Pancreas (tissue), 10 donors: ENCODE results near the gene NHERF2. TPM values are rescaled to one million over a fixed set of nuclear protein-coding genes. Genes with fewer than 3 reads are reported as not detected.

Experiments used
- ATAC-seq, 4 donors: fragments of 200-7000 bp; cut with Tn5 transposase; one replicate each; pipeline versions ENCODE4 v1.8.0 to v1.9.1; 2020; ENCODE audit warnings: mild to moderate bottlenecking in 4 of 4, moderate library complexity in 4 of 4
- DNase-seq, 6 donors: peaks; one replicate each; pipeline ENCODE4 v3.0.0-alpha.2; 2020
- FAIRE-seq: peaks from 2 replicates; lab custom pipeline; 2012; peaks lifted over from hg19 to GRCh38; lab: Jason Lieb, UNC
- H3K27ac ChIP-seq, 4 donors: fragments of 200-600 bp; sonication (generic); 1 replicate in 3 of 4; 2 replicates in 1 of 4; pipeline versions ENCODE4 v1.5.0 to v1.8.0; 2020
- H3K27me3 ChIP-seq, 4 donors: fragments of 200-600 bp; one replicate each; pipeline ENCODE4 v1.8.0; 2021
- H3K36me3 ChIP-seq, 3 donors: fragments of 200-600 bp; sonication (generic) in 1 of 3; one replicate each; pipeline versions ENCODE4 v1.5.0 to v1.8.0; 2020 to 2021
- H3K4me1 ChIP-seq, 3 donors: fragments of 200-600 bp; one replicate each; pipeline ENCODE4 v1.8.0; 2021
- H3K4me3 ChIP-seq, 4 donors: fragments of 200-600 bp; sonication (generic) in 2 of 4; one replicate each; pipeline versions ENCODE4 v1.5.0 to v1.8.0; 2020 to 2021
- H3K9me3 ChIP-seq, 4 donors: fragments of 200-600 bp; one replicate each; pipeline ENCODE4 v1.8.0; 2021
- WGBS, 2 donors: extraction: QIAGEN DNeasy Blood & Tissue Kit; methylation state at CpG; one replicate each; pipeline ENCODE4 v1.1.7; 2013; 5-methylcytosine and 5-hydroxymethylcytosine counted together
- intact Hi-C, 3 donors: fragments of 100-400 bp; cut with DNase I; formaldehyde crosslinking; loops; one replicate each; pipeline versions ENCODE4 v1.11.1 to v1.14.2; 2022
- polyA plus RNA-seq, 2 donors: library from polyadenylated mRNA; stranded (reverse); fragments of 200-250 nt; gene quantifications; one replicate each; pipeline ENCODE4 v1.2.3, GENCODE V29; 2013
- total RNA-seq, 6 donors: library from RNA; stranded (reverse); fragmentation: NEBNext Ultra II Directional in 4 of 6; extraction: Animal tissue kit (Norgen Biotek cat#: 25700) in 4 of 6; gene quantifications; one replicate each; pipeline versions ENCODE4 v1.2.1 to v1.2.4, GENCODE V29; 2021 to 2023
- TF ChIP-seq, protein P1 (sequence below), 4 donors: fragments of 200-600 bp; sonication (generic) in 3 of 4; IDR thresholded peaks; one replicate each; pipeline versions ENCODE4 v1.5.0 to v1.8.0; 2021; ENCODE audit warnings: antibody characterized with exemption in 4 of 4
- donor health status: healthy with polysubstance abuse.
- donor health status: DM: no; HTN: no; CAD: no; lungs with moderate emphysema.
- donor health status: DM: no; HTN: no; CAD: no.
- donor health status: control.
- donor health status: control.
- donor health status: Bipolar disorder and iron deficiency.
- donor health status: DM: yes; HTN: yes; CAD: no.
- donor health status: DM: no; HTN: no; CAD: no.
- donor health status: DM: no; HTN: no; CAD: no.
- donor health status: DM: yes; HTN: yes; CAD: no.

Gene NHERF2
- total and polyA plus RNA-seq, 8 donors, result 14.7 to 144 (median 26.3) TPM

DNA sequence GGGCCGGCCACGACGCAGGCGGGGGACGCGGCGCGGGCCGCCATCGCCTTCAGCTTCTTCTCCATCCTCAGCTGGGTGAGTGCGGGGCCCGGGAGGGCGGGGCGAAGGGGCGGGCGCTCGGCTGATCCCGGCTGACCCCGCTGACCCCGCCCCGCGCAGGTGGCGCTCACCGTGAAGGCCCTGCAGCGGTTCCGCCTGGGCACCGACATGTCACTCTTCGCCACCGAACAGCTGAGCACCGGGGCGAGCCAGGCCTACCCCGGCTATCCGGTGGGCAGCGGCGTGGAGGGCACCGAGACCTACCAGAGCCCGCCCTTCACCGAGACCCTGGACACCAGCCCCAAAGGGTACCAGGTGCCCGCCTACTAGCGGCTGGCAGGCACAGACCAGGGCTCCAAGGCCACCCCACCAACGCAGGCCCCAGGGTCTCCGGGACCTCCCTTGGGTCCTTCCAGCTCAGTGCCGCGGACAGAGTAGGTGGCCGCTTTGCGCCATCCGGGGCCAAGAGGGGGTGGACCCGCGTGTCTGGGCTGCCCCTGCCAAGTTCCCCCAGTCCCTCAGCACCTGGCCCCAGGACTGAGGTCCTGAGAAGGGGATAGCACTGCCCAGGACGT is 33.9 kb upstream of the NHERF2 start:
- Histone ChIP-seq H3K4me3 (no peak overlapping the region), H3K27me3 (peaks cover 0 to 11% (median 0%) of the 10 kb centered on the region in 4 donors), H3K36me3 (peaks cover 0 to 9% (median 0%) of the 10 kb centered on the region in 3 donors), H3K4me1 (peaks cover 10 to 17% (median 14%) of the 10 kb centered on the region in 3 donors), H3K9me3 (no peaks in the 10 kb centered on the region), H3K27ac (peak overlapping the region in 1 of 4 donors; percentile 13)
- FAIRE-seq, result no peak
- no peak for ATAC-seq
- intact Hi-C loops, result no loop called here
- WGBS, 2 donors, result 63 to 65% methylated on average over 45 to 50 of the region's 50 CpGs
- DNase-seq, result peak in 2 of 6 donors; percentile 71 to 84
- TF ChIP-seq, protein P1, sequence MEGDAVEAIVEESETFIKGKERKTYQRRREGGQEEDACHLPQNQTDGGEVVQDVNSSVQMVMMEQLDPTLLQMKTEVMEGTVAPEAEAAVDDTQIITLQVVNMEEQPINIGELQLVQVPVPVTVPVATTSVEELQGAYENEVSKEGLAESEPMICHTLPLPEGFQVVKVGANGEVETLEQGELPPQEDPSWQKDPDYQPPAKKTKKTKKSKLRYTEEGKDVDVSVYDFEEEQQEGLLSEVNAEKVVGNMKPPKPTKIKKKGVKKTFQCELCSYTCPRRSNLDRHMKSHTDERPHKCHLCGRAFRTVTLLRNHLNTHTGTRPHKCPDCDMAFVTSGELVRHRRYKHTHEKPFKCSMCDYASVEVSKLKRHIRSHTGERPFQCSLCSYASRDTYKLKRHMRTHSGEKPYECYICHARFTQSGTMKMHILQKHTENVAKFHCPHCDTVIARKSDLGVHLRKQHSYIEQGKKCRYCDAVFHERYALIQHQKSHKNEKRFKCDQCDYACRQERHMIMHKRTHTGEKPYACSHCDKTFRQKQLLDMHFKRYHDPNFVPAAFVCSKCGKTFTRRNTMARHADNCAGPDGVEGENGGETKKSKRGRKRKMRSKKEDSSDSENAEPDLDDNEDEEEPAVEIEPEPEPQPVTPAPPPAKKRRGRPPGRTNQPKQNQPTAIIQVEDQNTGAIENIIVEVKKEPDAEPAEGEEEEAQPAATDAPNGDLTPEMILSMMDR (IDR thresholded peaks at IDR 0.05), result no peak

DNA sequence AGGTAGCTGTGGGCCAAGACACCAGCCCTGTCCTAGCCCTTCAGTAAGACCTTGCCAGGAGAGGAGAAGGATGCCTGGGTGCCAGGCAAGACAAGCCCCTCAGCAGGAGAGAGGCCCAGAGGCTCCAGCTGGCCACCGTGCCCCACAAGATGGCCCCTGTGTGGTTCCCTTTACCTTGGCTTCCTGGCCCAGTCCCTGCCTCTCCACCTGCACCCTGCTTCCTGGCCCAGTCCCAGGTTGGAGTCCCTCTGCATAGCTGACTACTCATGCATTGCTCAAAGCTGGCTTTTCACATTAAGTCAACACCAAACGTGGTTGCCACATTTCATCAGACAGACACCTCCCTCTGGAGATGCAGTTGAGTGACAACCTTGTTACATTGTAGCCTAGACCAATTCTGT is 33.0 kb upstream of the NHERF2 start:
- DNase-seq (peak in 1 of 6 donors; percentile 56), ATAC-seq (no peak), FAIRE-seq (no peak)
- H3K27ac ChIP-seq, result no peak overlapping the region
- WGBS, 2 donors, result 38 to 62% methylated on average over 2 of the region's 2 CpGs
- H3K4me1 ChIP-seq, result peaks cover 10 to 17% (median 14%) of the 10 kb centered on the region in 3 donors
- H3K9me3 ChIP-seq, result no peaks in the 10 kb centered on the region
- intact Hi-C loops, result no loop called here
- H3K27me3 ChIP-seq, result peaks cover 0 to 11% (median 0%) of the 10 kb centered on the region in 4 donors
- H3K36me3 ChIP-seq, result peaks cover 0 to 18% (median 6%) of the 10 kb centered on the region in 3 donors
- H3K4me3 ChIP-seq, result no peak overlapping the region
- TF ChIP-seq, protein P1 (IDR thresholded peaks at IDR 0.05), result no peak

DNA sequence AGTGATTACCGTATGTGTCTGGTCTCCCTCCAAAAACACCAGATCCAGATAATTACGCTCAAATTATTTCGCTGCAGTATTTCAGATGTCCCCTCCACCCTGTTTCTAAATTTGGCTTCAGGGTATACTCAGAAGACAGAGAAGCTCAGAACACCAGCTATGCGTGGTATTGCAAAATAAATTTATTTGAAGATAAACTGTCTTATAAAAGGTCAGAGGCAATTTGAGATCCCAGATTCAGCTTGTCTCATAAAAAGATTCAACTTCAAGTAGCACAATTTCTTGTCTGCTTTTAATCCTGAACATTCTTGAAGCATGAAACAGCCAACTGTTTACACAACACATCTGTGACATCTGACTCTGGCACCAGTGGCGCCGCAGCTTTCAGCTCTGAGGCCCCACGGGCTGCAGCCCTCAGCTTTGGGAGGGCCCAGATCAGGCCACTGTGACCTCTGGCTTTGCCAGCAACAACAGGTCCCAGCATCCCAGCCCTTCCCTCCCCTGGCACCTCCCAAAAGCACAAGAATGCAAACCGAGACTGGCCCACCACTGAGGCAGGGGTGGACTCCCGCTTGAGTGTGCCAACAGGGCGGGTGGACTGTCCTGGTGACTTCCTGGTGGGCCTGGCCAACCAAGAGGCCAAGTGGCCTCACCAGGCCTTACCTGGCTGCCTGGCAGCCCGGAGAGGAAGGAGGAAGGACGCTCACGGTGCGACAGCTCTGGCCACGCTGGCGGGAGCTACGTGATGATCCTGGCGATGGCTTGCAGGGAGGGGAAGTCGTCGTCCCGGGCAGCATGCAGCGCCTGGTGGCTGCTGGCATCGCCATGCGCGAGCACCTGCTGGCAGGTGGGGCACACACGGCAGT is 29.0 kb upstream of the NHERF2 start:
- H3K4me1 ChIP-seq, result no peaks in the 10 kb centered on the region
- H3K27ac ChIP-seq, result no peak overlapping the region
- H3K9me3 ChIP-seq, result no peaks in the 10 kb centered on the region
- DNase-seq (peak in 3 of 6 donors; percentile 33 to 70 (median 49)), FAIRE-seq (no peak), ATAC-seq (peak in 1 of 4 donors; percentile 20)
- WGBS, 2 donors, result 87 to 89% methylated on average over 26 of the region's 26 CpGs
- intact Hi-C loops, result no loop called here
- peaks cover 19 to 57% (median 32%) of the 10 kb centered on the region in 3 donors for H3K36me3 ChIP-seq
- TF ChIP-seq, protein P1 (IDR thresholded peaks at IDR 0.05), result no peak
- no peak overlapping the region for H3K4me3 ChIP-seq
- H3K27me3 ChIP-seq, result no peaks in the 10 kb centered on the region

DNA sequence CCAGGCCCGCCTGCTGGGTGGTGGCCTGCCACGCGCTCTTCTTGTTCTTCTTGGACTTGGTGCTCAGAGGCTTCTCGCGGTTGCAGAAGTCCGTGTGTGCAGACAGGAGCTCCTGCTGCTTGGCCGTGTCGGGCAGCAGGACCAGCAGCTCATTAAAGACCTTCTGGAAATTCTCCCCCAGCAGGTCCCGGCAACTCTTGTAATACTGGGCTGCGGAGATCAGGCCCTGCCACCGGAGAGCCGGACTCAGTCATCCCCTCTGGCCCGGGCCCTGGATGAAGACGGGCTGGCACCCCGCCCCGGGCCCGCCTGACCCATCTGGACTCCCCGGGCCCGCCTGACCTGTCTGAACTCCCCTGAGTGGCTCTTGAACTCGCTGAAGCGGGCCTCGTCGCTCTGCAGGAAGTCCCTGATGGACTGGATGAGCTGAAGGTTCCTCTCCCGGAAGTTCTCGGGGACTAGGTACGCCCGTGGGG is 28.3 kb upstream of the NHERF2 start:
- WGBS, 2 donors, result 93% methylated on average over 26 to 27 of the region's 27 CpGs
- no peaks in the 10 kb centered on the region for H3K27me3 ChIP-seq
- TF ChIP-seq, protein P1 (IDR thresholded peaks at IDR 0.05), result no peak
- no peak overlapping the region for H3K4me3 ChIP-seq
- intact Hi-C loops, result no loop called here
- no peaks in the 10 kb centered on the region for H3K4me1 ChIP-seq
- H3K9me3 ChIP-seq, result no peaks in the 10 kb centered on the region
- H3K36me3 ChIP-seq, result peaks cover 19 to 64% (median 39%) of the 10 kb centered on the region in 3 donors
- DNase-seq, result peak in 1 of 6 donors; percentile 10
- no peak for ATAC-seq
- no peak overlapping the region for H3K27ac ChIP-seq
- FAIRE-seq, result no peak
